ENCODE data around the gene SLC13A1. TPM values are rescaled to one million over a fixed set of nuclear protein-coding genes. Genes with fewer than 3 reads are reported as not detected.

SLC13A1 gene
- total RNA-seq, 1 experiment from 2014 or later = not detected

DNA sequence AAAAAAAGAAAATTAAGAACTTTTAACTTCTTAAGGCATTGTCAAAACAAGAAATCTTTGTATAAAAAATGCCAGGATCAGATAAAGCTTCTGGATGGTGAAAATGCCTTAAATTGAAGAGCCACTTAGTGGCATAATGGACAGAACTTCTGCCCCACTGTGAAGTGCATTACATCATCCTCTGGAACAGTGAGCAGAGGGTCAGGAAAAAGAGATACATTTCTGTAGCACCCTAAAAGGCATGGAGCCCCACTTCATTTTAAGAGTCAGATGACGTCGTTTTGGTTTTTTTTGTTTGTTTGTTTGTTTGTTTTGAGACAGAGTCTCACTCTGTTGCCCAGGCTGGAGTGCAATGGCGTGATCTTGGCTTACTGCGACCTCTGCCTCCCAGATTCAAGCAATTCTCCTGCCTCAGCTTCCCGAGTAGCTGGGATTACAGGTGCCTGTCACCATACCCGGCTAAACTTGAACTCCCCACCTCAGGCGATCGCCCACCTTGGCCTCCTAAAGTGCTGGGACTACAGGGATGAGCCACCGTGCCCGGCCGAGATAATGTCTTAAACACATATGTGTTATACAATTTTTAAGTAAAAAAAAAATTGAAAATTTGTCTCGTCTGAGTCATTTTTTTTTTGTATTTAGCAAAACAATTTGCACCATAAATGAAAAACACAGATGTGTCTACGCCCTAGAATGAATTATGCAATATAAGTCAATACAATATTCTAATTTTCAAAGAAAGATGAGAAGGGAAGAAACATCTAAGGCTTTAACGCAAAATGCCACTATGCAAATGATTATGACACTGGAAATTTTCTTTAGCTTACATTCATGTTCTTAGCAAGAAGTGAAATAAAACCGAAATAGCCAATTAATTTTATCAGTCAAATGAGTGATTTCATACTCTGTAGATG lies 29.2 kb downstream of the SLC13A1 start:
- no peak overlapping the region for H3K4me3 Mint-ChIP-seq (ENCODE audit: unreplicated experiment)
- ChIA-PET POLR2A (no interaction called here), CTCF (no interaction called here)
- Histone ChIP-seq H3K4me3 (ENCODE audit: low read depth, low read length) (no peak overlapping the region), H3K36me3 (ENCODE audit: control insufficient read depth, insufficient read depth, low read length) (no peaks in the 10 kb centered on the region), H3K9me3 (no peaks in the 10 kb centered on the region), H3K4me1 (no peaks in the 10 kb centered on the region), H3K27me3 (replicated peaks; ENCODE audit: control insufficient read depth, insufficient read depth, low read length) (no peaks in the 10 kb centered on the region)
- DNase-seq = no peak
- H3K27me3 Mint-ChIP-seq (ENCODE audit: insufficient read depth, unreplicated experiment) = peaks cover 5% of the 10 kb centered on the region
- no peak overlapping the region for H3K27ac Mint-ChIP-seq (ENCODE audit: unreplicated experiment)
- intact Hi-C loops (cut with micrococcal nuclease; ENCODE audit: unreplicated experiment) = no loop called here
- TF ChIP-seq, protein P1, sequence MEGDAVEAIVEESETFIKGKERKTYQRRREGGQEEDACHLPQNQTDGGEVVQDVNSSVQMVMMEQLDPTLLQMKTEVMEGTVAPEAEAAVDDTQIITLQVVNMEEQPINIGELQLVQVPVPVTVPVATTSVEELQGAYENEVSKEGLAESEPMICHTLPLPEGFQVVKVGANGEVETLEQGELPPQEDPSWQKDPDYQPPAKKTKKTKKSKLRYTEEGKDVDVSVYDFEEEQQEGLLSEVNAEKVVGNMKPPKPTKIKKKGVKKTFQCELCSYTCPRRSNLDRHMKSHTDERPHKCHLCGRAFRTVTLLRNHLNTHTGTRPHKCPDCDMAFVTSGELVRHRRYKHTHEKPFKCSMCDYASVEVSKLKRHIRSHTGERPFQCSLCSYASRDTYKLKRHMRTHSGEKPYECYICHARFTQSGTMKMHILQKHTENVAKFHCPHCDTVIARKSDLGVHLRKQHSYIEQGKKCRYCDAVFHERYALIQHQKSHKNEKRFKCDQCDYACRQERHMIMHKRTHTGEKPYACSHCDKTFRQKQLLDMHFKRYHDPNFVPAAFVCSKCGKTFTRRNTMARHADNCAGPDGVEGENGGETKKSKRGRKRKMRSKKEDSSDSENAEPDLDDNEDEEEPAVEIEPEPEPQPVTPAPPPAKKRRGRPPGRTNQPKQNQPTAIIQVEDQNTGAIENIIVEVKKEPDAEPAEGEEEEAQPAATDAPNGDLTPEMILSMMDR (IDR thresholded peaks at IDR 0.05; ENCODE audit: insufficient read depth in 1 of 2, low read depth in 1 of 2, low read length in 1 of 2, severe bottlenecking in 1 of 2, unreplicated experiment in 1 of 2) = no peak
- H3K9me3 Mint-ChIP-seq (ENCODE audit: unreplicated experiment) = no peaks in the 10 kb centered on the region
- no peaks in the 10 kb centered on the region for H3K4me1 Mint-ChIP-seq (ENCODE audit: low read depth, unreplicated experiment)
- no TSS peak for BruUV-seq (replicated peaks)
- no peaks in the 10 kb centered on the region for H3K36me3 Mint-ChIP-seq (ENCODE audit: insufficient read depth, unreplicated experiment)

DNA sequence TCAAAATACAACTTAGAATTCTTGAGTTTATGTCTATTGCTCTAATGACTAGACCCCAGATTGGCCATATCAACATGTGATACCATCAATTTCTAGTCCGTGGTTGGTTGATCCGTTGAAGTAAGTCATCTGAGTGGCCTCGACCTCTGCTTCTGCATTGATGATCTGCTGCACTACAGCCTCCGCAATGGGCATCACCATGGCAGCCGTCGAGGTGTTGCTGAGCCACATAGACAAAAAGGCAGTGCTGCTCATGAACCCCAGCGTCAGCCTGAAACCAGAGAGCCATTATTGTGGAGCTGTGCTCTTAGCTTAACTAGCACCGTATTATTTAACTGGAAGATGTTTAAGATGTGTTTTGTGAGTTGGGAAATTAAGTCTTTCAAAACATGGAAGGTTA lies 30.7 kb downstream of the SLC13A1 start:
- Mint-ChIP-seq H3K9me3 (ENCODE audit: unreplicated experiment) (no peaks in the 10 kb centered on the region), H3K27ac (ENCODE audit: unreplicated experiment) (no peak overlapping the region), H3K36me3 (ENCODE audit: insufficient read depth, unreplicated experiment) (no peaks in the 10 kb centered on the region), H3K4me3 (ENCODE audit: unreplicated experiment) (no peak overlapping the region), H3K4me1 (ENCODE audit: low read depth, unreplicated experiment) (no peaks in the 10 kb centered on the region), H3K27me3 (ENCODE audit: insufficient read depth, unreplicated experiment) (peaks cover 5% of the 10 kb centered on the region)
- no TSS peak for BruUV-seq (replicated peaks)
- no peaks in the 10 kb centered on the region for H3K4me1 ChIP-seq
- H3K4me3 ChIP-seq (ENCODE audit: low read depth, low read length) = no peak overlapping the region
- POLR2A ChIA-PET = no interaction called here
- intact Hi-C loops (cut with micrococcal nuclease; ENCODE audit: unreplicated experiment) = no loop called here
- TF ChIP-seq, protein P1 (IDR thresholded peaks at IDR 0.05; ENCODE audit: insufficient read depth in 1 of 2, low read depth in 1 of 2, low read length in 1 of 2, severe bottlenecking in 1 of 2, unreplicated experiment in 1 of 2) = no peak
- H3K9me3 ChIP-seq = no peaks in the 10 kb centered on the region
- DNase-seq = no peak
- H3K36me3 ChIP-seq (ENCODE audit: control insufficient read depth, insufficient read depth, low read length) = no peaks in the 10 kb centered on the region
- H3K27me3 ChIP-seq (replicated peaks; ENCODE audit: control insufficient read depth, insufficient read depth, low read length) = no peaks in the 10 kb centered on the region
- CTCF ChIA-PET = no interaction called here

GRCh38 chr7:123157606-123158005 lies 42.2 kb downstream of the SLC13A1 start:
- Mint-ChIP-seq H3K4me1 (ENCODE audit: low read depth, unreplicated experiment) (no peaks in the 10 kb centered on the region), H3K27ac (ENCODE audit: unreplicated experiment) (no peak overlapping the region), H3K36me3 (ENCODE audit: insufficient read depth, unreplicated experiment) (no peaks in the 10 kb centered on the region), H3K27me3 (ENCODE audit: insufficient read depth, unreplicated experiment) (peaks cover 13% of the 10 kb centered on the region), H3K9me3 (ENCODE audit: unreplicated experiment) (no peaks in the 10 kb centered on the region), H3K4me3 (ENCODE audit: unreplicated experiment) (no peak overlapping the region)
- Histone ChIP-seq H3K36me3 (ENCODE audit: control insufficient read depth, insufficient read depth, low read length) (no peaks in the 10 kb centered on the region), H3K27me3 (replicated peaks; ENCODE audit: control insufficient read depth, insufficient read depth, low read length) (no peaks in the 10 kb centered on the region), H3K9me3 (no peaks in the 10 kb centered on the region), H3K4me1 (no peaks in the 10 kb centered on the region), H3K4me3 (ENCODE audit: low read depth, low read length) (no peak overlapping the region)
- TF ChIP-seq, protein P1 (IDR thresholded peaks at IDR 0.05; ENCODE audit: insufficient read depth in 1 of 2, low read depth in 1 of 2, low read length in 1 of 2, severe bottlenecking in 1 of 2, unreplicated experiment in 1 of 2) = no peak
- BruUV-seq (replicated peaks) = no TSS peak
- intact Hi-C loops (cut with micrococcal nuclease; ENCODE audit: unreplicated experiment) = loop anchor here (10.0 kb wide), 1 partner anchor 273 kb away; the partner anchor contains the start of gene CADPS2
- ChIA-PET CTCF (no interaction called here), POLR2A (no interaction called here)
- no peak for DNase-seq

All from Caco-2 (cell line).